K562 (cell line): Measurements from ENCODE around the gene LRFN2. TPM values are rescaled to one million over a fixed set of nuclear protein-coding genes. Genes with fewer than 3 reads are reported as not detected.

Experiments used
- ATAC-seq: fragments of 200-7000 bp; cut with Tn5 transposase; 3 replicates; pipeline ENCODE4 v1.9.1; 2020; ENCODE audit warnings: moderate library complexity
- BruUV-seq: library from RNA; stranded (reverse); fragments of 400-500 nt; replicated peaks from 2 replicates; lab custom pipeline; 2021; lab: Mats Ljungman, UMichigan
- CTCF ChIA-PET: fragments of 300-600 bp; formaldehyde crosslinking; extraction: SDS; loops from one replicate; lab custom pipeline; 2021; ENCODE audit warnings: low intra/inter-chr PET ratio; lab: Yijun Ruan, JAX
- POLR2A ChIA-PET: fragments of 300-600, 350-650 bp; sonication (Branson Sonifier 250); formaldehyde crosslinking; extraction: SDS; loops from one replicate; lab custom pipeline; 2021; ENCODE audit warnings: antibody characterized with exemption, inconsistent platforms; lab: Yijun Ruan, JAX
- DNase-seq, 4 experiments: peaks; one replicate each; pipeline versions ENCODE4 v3.0.0 to v3.0.0-alpha.2; 2011 to 2018; ENCODE audit warnings: low spot score in 3 of 4, mixed read lengths in 3 of 4; ENCODE audit errors: extremely low read depth in 1 of 4
- FAIRE-seq: peaks from 2 replicates; lab custom pipeline; 2011; peaks lifted over from hg19 to GRCh38; lab: Jason Lieb, UNC
- H2AFZ ChIP-seq: 2 replicates; pipeline ENCODE4 v1.6.0; 2011; ENCODE audit warnings: low read depth, low read length, control low read depth, inconsistent platforms
- H3K27ac ChIP-seq: fragments of 200-600 bp; 3 replicates; pipeline ENCODE4 v1.8.0; 2011; ENCODE audit warnings: low read depth, mild to moderate bottlenecking, control low read depth, inconsistent platforms, low read length, moderate library complexity, mixed read lengths; ENCODE audit errors: extremely low read depth
- H3K27me3 ChIP-seq, 2 experiments: fragments of 300-600 bp in 1 of 2; 2 replicates in 1 of 2; 3 replicates in 1 of 2; pipeline versions ENCODE4 v1.6.0 to v1.8.0; 2011; ENCODE audit warnings: inconsistent platforms in 2 of 2, low read length in 2 of 2, mild to moderate bottlenecking in 1 of 2, mixed read lengths in 1 of 2, moderate library complexity in 1 of 2; ENCODE audit not compliant: control insufficient read depth in 2 of 2, insufficient read depth in 2 of 2
- H3K36me3 ChIP-seq: fragments of 300-600 bp; 3 replicates; pipeline ENCODE4 v1.8.0; 2011; ENCODE audit warnings: mild to moderate bottlenecking, low read length, inconsistent platforms; ENCODE audit not compliant: control insufficient read depth, insufficient read depth
- H3K4me1 ChIP-seq, 2 experiments: fragments of 200-600 bp in 1 of 2; replicated peaks in 1 of 2; 2 replicates in 1 of 2; 3 replicates in 1 of 2; pipeline versions ENCODE4 v1.5.1 to v1.8.0; 2011; ENCODE audit warnings: inconsistent platforms in 2 of 2, low read length in 2 of 2, mild to moderate bottlenecking in 1 of 2, mixed read lengths in 1 of 2, moderate library complexity in 1 of 2; ENCODE audit not compliant: control insufficient read depth in 2 of 2, insufficient read depth in 2 of 2
- H3K4me2 ChIP-seq: 2 replicates; pipeline ENCODE4 v1.6.1; 2011; ENCODE audit warnings: low read length, control low read depth, inconsistent platforms, mixed read lengths; ENCODE audit not compliant: insufficient read depth
- H3K4me3 ChIP-seq: fragments of 200-600 bp; sonication (generic), shearing (Covaris generic); 2 replicates; pipeline ENCODE4 v1.5.1; 2016; ENCODE audit warnings: control low read depth, inconsistent platforms
- H3K79me2 ChIP-seq: fragments of 200-600 bp; 3 replicates; pipeline ENCODE4 v1.8.0; 2011; ENCODE audit warnings: low read length, inconsistent platforms; ENCODE audit not compliant: control insufficient read depth, insufficient read depth
- H3K9ac ChIP-seq, 2 experiments: 2 replicates each; pipeline versions ENCODE4 v1.6.0 to v1.6.1; 2011; ENCODE audit warnings: low read depth in 2 of 2, low read length in 2 of 2, control low read depth in 1 of 2, inconsistent platforms in 1 of 2, mild to moderate bottlenecking in 1 of 2, mixed read lengths in 1 of 2; ENCODE audit not compliant: insufficient read depth in 1 of 2
- H3K9me1 ChIP-seq: one replicate; pipeline ENCODE4 v1.6.0; 2011; ENCODE audit warnings: inconsistent platforms, mild to moderate bottlenecking, low read length, moderate library complexity; ENCODE audit not compliant: control insufficient read depth, insufficient read depth
- H3K9me3 ChIP-seq: replicated peaks from 2 replicates; pipeline ENCODE4 v1.5.1; 2011; ENCODE audit warnings: low read depth, low read length, inconsistent platforms; ENCODE audit not compliant: control insufficient read depth, insufficient read depth
- H4K20me1 ChIP-seq: replicated peaks from 2 replicates; pipeline ENCODE4 v1.6.1; 2011; ENCODE audit warnings: low read length, inconsistent platforms, mixed read lengths; ENCODE audit not compliant: control insufficient read depth, insufficient read depth
- NFE2L1 ChIP-seq: fragments of 450-650 bp; IDR thresholded peaks from 2 replicates; pipeline ENCODE4 v1.6.1; 2016; ENCODE audit warnings: missing genetic modification characterization, low read depth, mild to moderate bottlenecking, missing compliant biosample characterization, moderate library complexity, borderline replicate concordance
- NR3C1 ChIP-seq: sonication (generic); formaldehyde crosslinking; IDR thresholded peaks from 2 replicates; pipeline ENCODE4 v1.8.1; 2022; ENCODE audit warnings: missing genetic modification reagents
- RNF2 ChIP-seq: sonication (generic); IDR thresholded peaks from 2 replicates; pipeline ENCODE4 v1.6.1; 2016
- ZBTB17 ChIP-seq: fragments of 450-650 bp; formaldehyde crosslinking; IDR thresholded peaks from 2 replicates; pipeline ENCODE4 v1.4.0; 2020; ENCODE audit warnings: mild to moderate bottlenecking
- ZNF282 ChIP-seq: sonication (generic); formaldehyde crosslinking; IDR thresholded peaks from 2 replicates; pipeline ENCODE4 v1.8.1; 2023; ENCODE audit warnings: missing genetic modification reagents
- ZNF584 ChIP-seq: fragments of 200-800 bp; sonication (Bioruptor generic); IDR thresholded peaks from 2 replicates; pipeline ENCODE4 v1.6.1; 2016; ENCODE audit warnings: low read depth, mild to moderate bottlenecking, missing genetic modification characterization, missing compliant biosample characterization
- WGBS: fragments of 100-300 bp; shearing (Covaris generic); methylation state at CpG from one replicate; pipeline ENCODE4 v1.1.6; 2016; ENCODE audit warnings: low coverage, mixed read lengths; ENCODE audit not compliant: insufficient coverage; ENCODE audit errors: missing lambda C conversion rate; 5-methylcytosine and 5-hydroxymethylcytosine counted together
- in situ Hi-C: fragments of 300-500 bp; cut with MboI; formaldehyde crosslinking; loops from 4 replicates; pipeline ENCODE4 v1.15.0; 2018; ENCODE audit warnings: inconsistent platforms, mixed read lengths
- intact Hi-C: fragments of 100-400 bp; cut with micrococcal nuclease; formaldehyde crosslinking; loops from 2 replicates; pipeline ENCODE4 v1.14.2; 2022
- polyA plus RNA-seq, 8 experiments: library from polyadenylated mRNA; depleted of rRNA in 4 of 8; stranded (reverse) in 5 of 8; unstranded in 3 of 8; fragments of >200 nt; fragmentation: Nextera tagmentation in 2 of 8; fragmentation: Illumina TruSeq in 1 of 8; extraction: Ambion mirVana in 2 of 8; extraction: Trizol in 1 of 8; gene quantifications; 2 replicates each; pipeline versions ENCODE4 v1.2.1 to v1.2.3, GENCODE V29; 2011 to 2014; ENCODE audit warnings: inconsistent platforms in 1 of 8, missing spikeins in 1 of 8
- total RNA-seq, 7 experiments: library from RNA; depleted of rRNA in 6 of 7; stranded (reverse); fragments of >200 nt in 6 of 7; fragmentation: Illumina TruSeq in 2 of 7; extraction: Trizol in 2 of 7; gene quantifications; 2 replicates each; pipeline versions ENCODE4 v1.2.1 to v1.2.3, GENCODE V29; 2011 to 2021; ENCODE audit warnings: low replicate concordance in 1 of 7
- TF ChIP-seq, protein P1 (sequence below): fragments of 450-650 bp; IDR thresholded peaks from 2 replicates; pipeline ENCODE4 v1.7.1; 2018; ENCODE audit warnings: mild to moderate bottlenecking, low read depth; ENCODE audit not compliant: partially characterized antibody
- TF ChIP-seq, protein P2 (sequence below): sonication (generic); formaldehyde crosslinking; IDR thresholded peaks from 2 replicates; pipeline ENCODE4 v1.8.1; 2023; ENCODE audit warnings: mild to moderate bottlenecking, missing genetic modification reagents
- TF ChIP-seq, protein P3 (sequence below): fragments of 200-800 bp; sonication (Bioruptor generic); IDR thresholded peaks from 2 replicates; pipeline ENCODE4 v1.6.1; 2017; ENCODE audit warnings: missing genetic modification characterization, missing compliant biosample characterization
- TF ChIP-seq, protein P4 (sequence below): sonication (generic); formaldehyde crosslinking; IDR thresholded peaks from 2 replicates; pipeline ENCODE4 v1.8.1; 2023; ENCODE audit warnings: missing genetic modification reagents, mild to moderate bottlenecking, borderline replicate concordance

Gene LRFN2
- total and polyA plus RNA-seq, 9 of the 15 experiments (the other 6 are each of a cell fraction or from before 2014, with no cell fraction given), result not detected

DNA sequence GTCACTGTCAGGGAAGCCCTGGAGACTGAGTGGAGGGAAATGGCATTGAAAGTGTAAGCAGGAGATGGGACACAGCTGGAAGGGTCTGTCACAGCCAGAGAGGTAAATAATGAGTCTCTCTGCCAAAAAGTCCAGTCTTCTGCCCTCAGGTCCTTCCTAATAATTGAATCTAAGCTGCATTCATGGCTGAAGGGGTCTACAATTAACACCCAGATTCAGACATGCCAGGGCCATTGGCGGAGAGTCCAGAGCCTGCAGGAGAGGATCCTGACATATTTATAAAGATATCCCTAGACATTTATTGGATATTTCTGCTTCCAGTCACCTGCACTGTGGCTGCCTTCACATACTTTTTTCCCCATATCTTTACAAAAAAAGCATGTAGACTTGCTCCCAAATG is 89.0 kb downstream of the LRFN2 start:
- no peaks in the 10 kb centered on the region for H3K9me3 ChIP-seq
- 18% methylated on average over 1 of the region's 1 CpG for WGBS
- ATAC-seq, result no peak
- intact Hi-C loops, result no loop called here
- no peaks in the 10 kb centered on the region for H3K79me2 ChIP-seq
- peaks cover 2 to 13% of the 10 kb centered on the region in 2 experiments; a peak in 3 of 5 replicates for H3K27me3 ChIP-seq
- no peak overlapping the region for H3K4me2 ChIP-seq
- H3K9me1 ChIP-seq, result no peaks in the 10 kb centered on the region
- in situ Hi-C loops, result no loop called here
- no peaks in the 10 kb centered on the region for H3K36me3 ChIP-seq
- H3K4me1 ChIP-seq, result no peaks in the 10 kb centered on the region
- no peaks in the 10 kb centered on the region for H4K20me1 ChIP-seq
- FAIRE-seq, result no peak
- no peak for DNase-seq
- CTCF ChIA-PET, result no interaction called here
- H3K9ac ChIP-seq, result no peak overlapping the region
- H2AFZ ChIP-seq, result no peak overlapping the region
- no peak overlapping the region for H3K27ac ChIP-seq
- no peak overlapping the region for H3K4me3 ChIP-seq
- POLR2A ChIA-PET, result interaction anchor here (0.7 kb wide), 1 partner anchor 618 kb away, joined by 3 read pairs; no protein-coding TSS in a partner anchor
- no TSS peak for BruUV-seq
- TF ChIP-seq, protein P1, sequence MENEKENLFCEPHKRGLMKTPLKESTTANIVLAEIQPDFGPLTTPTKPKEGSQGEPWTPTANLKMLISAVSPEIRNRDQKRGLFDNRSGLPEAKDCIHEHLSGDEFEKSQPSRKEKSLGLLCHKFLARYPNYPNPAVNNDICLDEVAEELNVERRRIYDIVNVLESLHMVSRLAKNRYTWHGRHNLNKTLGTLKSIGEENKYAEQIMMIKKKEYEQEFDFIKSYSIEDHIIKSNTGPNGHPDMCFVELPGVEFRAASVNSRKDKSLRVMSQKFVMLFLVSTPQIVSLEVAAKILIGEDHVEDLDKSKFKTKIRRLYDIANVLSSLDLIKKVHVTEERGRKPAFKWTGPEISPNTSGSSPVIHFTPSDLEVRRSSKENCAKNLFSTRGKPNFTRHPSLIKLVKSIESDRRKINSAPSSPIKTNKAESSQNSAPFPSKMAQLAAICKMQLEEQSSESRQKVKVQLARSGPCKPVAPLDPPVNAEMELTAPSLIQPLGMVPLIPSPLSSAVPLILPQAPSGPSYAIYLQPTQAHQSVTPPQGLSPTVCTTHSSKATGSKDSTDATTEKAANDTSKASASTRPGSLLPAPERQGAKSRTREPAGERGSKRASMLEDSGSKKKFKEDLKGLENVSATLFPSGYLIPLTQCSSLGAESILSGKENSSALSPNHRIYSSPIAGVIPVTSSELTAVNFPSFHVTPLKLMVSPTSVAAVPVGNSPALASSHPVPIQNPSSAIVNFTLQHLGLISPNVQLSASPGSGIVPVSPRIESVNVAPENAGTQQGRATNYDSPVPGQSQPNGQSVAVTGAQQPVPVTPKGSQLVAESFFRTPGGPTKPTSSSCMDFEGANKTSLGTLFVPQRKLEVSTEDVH, result no peak
- TF ChIP-seq, protein P2, sequence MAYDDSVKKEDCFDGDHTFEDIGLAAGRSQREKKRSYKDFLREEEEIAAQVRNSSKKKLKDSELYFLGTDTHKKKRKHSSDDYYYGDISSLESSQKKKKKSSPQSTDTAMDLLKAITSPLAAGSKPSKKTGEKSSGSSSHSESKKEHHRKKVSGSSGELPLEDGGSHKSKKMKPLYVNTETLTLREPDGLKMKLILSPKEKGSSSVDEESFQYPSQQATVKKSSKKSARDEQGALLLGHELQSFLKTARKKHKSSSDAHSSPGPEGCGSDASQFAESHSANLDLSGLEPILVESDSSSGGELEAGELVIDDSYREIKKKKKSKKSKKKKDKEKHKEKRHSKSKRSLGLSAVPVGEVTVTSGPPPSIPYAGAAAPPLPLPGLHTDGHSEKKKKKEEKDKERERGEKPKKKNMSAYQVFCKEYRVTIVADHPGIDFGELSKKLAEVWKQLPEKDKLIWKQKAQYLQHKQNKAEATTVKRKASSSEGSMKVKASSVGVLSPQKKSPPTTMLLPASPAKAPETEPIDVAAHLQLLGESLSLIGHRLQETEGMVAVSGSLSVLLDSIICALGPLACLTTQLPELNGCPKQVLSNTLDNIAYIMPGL (CRISPR knock-in tag), result no peak
- TF ChIP-seq NR3C1 (CRISPR knock-in tag) (no peak), ZNF584 (no peak), NFE2L1 (tag) (no peak), ZNF282 (CRISPR knock-in tag) (no peak), ZBTB17 (CRISPR knock-in tag) (no peak), RNF2 (no peak)
- TF ChIP-seq, protein P3, sequence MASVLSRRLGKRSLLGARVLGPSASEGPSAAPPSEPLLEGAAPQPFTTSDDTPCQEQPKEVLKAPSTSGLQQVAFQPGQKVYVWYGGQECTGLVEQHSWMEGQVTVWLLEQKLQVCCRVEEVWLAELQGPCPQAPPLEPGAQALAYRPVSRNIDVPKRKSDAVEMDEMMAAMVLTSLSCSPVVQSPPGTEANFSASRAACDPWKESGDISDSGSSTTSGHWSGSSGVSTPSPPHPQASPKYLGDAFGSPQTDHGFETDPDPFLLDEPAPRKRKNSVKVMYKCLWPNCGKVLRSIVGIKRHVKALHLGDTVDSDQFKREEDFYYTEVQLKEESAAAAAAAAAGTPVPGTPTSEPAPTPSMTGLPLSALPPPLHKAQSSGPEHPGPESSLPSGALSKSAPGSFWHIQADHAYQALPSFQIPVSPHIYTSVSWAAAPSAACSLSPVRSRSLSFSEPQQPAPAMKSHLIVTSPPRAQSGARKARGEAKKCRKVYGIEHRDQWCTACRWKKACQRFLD (CRISPR knock-in tag), result no peak
- TF ChIP-seq, protein P4, sequence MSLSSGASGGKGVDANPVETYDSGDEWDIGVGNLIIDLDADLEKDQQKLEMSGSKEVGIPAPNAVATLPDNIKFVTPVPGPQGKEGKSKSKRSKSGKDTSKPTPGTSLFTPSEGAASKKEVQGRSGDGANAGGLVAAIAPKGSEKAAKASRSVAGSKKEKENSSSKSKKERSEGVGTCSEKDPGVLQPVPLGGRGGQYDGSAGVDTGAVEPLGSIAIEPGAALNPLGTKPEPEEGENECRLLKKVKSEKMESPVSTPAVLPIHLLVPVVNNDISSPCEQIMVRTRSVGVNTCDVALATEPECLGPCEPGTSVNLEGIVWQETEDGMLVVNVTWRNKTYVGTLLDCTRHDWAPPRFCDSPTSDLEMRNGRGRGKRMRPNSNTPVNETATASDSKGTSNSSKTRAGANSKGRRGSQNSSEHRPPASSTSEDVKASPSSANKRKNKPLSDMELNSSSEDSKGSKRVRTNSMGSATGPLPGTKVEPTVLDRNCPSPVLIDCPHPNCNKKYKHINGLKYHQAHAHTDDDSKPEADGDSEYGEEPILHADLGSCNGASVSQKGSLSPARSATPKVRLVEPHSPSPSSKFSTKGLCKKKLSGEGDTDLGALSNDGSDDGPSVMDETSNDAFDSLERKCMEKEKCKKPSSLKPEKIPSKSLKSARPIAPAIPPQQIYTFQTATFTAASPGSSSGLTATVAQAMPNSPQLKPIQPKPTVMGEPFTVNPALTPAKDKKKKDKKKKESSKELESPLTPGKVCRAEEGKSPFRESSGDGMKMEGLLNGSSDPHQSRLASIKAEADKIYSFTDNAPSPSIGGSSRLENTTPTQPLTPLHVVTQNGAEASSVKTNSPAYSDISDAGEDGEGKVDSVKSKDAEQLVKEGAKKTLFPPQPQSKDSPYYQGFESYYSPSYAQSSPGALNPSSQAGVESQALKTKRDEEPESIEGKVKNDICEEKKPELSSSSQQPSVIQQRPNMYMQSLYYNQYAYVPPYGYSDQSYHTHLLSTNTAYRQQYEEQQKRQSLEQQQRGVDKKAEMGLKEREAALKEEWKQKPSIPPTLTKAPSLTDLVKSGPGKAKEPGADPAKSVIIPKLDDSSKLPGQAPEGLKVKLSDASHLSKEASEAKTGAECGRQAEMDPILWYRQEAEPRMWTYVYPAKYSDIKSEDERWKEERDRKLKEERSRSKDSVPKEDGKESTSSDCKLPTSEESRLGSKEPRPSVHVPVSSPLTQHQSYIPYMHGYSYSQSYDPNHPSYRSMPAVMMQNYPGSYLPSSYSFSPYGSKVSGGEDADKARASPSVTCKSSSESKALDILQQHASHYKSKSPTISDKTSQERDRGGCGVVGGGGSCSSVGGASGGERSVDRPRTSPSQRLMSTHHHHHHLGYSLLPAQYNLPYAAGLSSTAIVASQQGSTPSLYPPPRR (CRISPR knock-in tag), result no peak
